ENCODE data around the gene TRIM63. TPM values are rescaled to one million over a fixed set of nuclear protein-coding genes. Genes with fewer than 3 reads are reported as not detected.

TRIM63 gene
- total and polyA plus RNA-seq, 9 of the 15 experiments (the other 6 are each of a cell fraction or from before 2014, with no cell fraction given): 0.08 to 0.57 (median 0.36) TPM

DNA sequence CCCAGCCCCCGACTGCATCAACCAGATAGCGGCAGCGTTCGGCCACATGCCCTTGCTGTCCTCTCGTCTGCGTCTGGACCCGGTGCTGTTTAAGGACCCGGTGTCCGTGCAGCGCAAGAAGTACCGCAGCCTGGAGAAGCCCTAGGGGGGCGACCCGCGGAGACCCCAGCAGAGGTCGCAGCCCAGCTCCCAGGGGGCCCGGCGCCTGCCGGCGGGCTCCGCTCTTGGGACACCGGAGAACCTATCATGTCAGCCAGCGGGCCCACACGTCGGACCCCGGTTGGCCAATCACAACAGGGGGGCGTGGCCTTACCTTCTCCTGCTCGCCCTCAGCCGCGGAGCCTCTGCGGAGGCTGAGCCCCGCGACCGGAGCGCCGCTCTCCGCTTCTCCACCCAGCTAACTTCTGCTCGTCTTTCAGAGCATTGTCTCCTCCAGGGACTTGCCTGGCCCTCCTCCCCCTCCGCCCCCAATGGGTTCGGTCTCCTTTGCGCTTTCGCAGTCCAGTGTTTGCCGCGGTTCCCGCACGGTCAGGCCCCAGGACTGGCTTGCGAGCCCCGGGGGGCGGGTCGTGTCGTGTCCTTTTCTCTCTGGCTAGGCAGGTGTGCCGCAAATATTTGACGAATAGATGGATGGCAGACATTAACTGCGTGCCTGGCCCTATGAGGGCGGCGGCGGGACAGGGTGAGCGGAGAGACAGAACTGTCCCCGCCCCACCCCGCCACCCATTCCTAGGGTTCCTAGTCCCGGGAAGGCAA, 32.0 kb downstream of the TRIM63 start (continued):
- TF ChIP-seq, protein P1, sequence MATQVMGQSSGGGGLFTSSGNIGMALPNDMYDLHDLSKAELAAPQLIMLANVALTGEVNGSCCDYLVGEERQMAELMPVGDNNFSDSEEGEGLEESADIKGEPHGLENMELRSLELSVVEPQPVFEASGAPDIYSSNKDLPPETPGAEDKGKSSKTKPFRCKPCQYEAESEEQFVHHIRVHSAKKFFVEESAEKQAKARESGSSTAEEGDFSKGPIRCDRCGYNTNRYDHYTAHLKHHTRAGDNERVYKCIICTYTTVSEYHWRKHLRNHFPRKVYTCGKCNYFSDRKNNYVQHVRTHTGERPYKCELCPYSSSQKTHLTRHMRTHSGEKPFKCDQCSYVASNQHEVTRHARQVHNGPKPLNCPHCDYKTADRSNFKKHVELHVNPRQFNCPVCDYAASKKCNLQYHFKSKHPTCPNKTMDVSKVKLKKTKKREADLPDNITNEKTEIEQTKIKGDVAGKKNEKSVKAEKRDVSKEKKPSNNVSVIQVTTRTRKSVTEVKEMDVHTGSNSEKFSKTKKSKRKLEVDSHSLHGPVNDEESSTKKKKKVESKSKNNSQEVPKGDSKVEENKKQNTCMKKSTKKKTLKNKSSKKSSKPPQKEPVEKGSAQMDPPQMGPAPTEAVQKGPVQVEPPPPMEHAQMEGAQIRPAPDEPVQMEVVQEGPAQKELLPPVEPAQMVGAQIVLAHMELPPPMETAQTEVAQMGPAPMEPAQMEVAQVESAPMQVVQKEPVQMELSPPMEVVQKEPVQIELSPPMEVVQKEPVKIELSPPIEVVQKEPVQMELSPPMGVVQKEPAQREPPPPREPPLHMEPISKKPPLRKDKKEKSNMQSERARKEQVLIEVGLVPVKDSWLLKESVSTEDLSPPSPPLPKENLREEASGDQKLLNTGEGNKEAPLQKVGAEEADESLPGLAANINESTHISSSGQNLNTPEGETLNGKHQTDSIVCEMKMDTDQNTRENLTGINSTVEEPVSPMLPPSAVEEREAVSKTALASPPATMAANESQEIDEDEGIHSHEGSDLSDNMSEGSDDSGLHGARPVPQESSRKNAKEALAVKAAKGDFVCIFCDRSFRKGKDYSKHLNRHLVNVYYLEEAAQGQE (IDR thresholded peaks at IDR 0.05; ENCODE audit: borderline replicate concordance): peak; percentile 58
- TF ChIP-seq, protein P1 (CRISPR knock-in tag; IDR thresholded peaks at IDR 0.05; ENCODE audit: low read depth): peak; percentile 76; the same call in 1 of the 2 replicates
- TF ChIP-seq TEAD1 (CRISPR knock-in tag; IDR thresholded peaks at IDR 0.05) (0 out of 4 replicates have a peak, but pooled peaks of 1 of the 2 experiments have one; percentile 1), CREB1 (IDR thresholded peaks at IDR 0.05) (peak; percentile 68), CREB1 (CRISPR knock-in tag; IDR thresholded peaks at IDR 0.05) (peak; percentile 25), NR3C1 (CRISPR knock-in tag; IDR thresholded peaks at IDR 0.05) (peak; percentile 49; the same call in 1 of the 2 replicates), ZNF24 (IDR thresholded peaks at IDR 0.05) (peak; percentile 31; the same call in 1 of the 2 replicates), MYC (IDR thresholded peaks at IDR 0.05; ENCODE audit: low read depth, low read length) (peak; percentile 61), MYC (CRISPR knock-in tag; IDR thresholded peaks at IDR 0.05; ENCODE audit: borderline replicate concordance, low read depth) (peak; percentile 50), RB1 (IDR thresholded peaks at IDR 0.05; ENCODE audit: low read depth) (peak; percentile 76; the same call in 1 of the 2 replicates), EGR1 (conservative IDR thresholded peaks at IDR 0.05) (peak; percentile 70), RBM25 (IDR thresholded peaks at IDR 0.05; ENCODE audit: low read depth, low read length, severe bottlenecking) (peak; percentile 86), ZNF507 (tag; conservative IDR thresholded peaks at IDR 0.05) (no peak), CCNT2 (IDR thresholded peaks at IDR 0.05; ENCODE audit: borderline replicate concordance, extremely low read depth, insufficient read length, low read depth, low read length) (peak; percentile 90), NEUROD1 (IDR thresholded peaks at IDR 0.05; ENCODE audit: borderline replicate concordance, low read depth, low read length, partially characterized antibody) (peak; percentile 30), MIER1 (IDR thresholded peaks at IDR 0.05; ENCODE audit: low read depth) (peak; percentile 30; the same call in 1 of the 2 replicates)
- TF ChIP-seq, protein P2, sequence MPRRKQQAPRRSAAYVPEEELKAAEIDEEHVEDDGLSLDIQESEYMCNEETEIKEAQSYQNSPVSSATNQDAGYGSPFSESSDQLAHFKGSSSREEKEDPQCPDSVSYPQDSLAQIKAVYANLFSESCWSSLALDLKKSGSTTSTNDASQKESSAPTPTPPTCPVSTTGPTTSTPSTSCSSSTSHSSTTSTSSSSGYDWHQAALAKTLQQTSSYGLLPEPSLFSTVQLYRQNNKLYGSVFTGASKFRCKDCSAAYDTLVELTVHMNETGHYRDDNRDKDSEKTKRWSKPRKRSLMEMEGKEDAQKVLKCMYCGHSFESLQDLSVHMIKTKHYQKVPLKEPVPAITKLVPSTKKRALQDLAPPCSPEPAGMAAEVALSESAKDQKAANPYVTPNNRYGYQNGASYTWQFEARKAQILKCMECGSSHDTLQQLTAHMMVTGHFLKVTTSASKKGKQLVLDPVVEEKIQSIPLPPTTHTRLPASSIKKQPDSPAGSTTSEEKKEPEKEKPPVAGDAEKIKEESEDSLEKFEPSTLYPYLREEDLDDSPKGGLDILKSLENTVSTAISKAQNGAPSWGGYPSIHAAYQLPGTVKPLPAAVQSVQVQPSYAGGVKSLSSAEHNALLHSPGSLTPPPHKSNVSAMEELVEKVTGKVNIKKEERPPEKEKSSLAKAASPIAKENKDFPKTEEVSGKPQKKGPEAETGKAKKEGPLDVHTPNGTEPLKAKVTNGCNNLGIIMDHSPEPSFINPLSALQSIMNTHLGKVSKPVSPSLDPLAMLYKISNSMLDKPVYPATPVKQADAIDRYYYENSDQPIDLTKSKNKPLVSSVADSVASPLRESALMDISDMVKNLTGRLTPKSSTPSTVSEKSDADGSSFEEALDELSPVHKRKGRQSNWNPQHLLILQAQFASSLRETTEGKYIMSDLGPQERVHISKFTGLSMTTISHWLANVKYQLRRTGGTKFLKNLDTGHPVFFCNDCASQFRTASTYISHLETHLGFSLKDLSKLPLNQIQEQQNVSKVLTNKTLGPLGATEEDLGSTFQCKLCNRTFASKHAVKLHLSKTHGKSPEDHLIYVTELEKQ (CRISPR knock-in tag; IDR thresholded peaks at IDR 0.05): no peak
